ENCODE data around the gene IL1RAP.

GRCh38 chr3:190594171-190594570 lies 80.3 kb downstream of the IL1RAP start:
- TF ChIP-seq REST (IDR thresholded peaks at IDR 0.05; ENCODE audit: unreplicated experiment) (no peak), CTCF (conservative IDR thresholded peaks at IDR 0.05; ENCODE audit: low read depth in 2 of 2) (no peak)
